ENCODE results near the gene UPP2.

UPP2 gene

DNA sequence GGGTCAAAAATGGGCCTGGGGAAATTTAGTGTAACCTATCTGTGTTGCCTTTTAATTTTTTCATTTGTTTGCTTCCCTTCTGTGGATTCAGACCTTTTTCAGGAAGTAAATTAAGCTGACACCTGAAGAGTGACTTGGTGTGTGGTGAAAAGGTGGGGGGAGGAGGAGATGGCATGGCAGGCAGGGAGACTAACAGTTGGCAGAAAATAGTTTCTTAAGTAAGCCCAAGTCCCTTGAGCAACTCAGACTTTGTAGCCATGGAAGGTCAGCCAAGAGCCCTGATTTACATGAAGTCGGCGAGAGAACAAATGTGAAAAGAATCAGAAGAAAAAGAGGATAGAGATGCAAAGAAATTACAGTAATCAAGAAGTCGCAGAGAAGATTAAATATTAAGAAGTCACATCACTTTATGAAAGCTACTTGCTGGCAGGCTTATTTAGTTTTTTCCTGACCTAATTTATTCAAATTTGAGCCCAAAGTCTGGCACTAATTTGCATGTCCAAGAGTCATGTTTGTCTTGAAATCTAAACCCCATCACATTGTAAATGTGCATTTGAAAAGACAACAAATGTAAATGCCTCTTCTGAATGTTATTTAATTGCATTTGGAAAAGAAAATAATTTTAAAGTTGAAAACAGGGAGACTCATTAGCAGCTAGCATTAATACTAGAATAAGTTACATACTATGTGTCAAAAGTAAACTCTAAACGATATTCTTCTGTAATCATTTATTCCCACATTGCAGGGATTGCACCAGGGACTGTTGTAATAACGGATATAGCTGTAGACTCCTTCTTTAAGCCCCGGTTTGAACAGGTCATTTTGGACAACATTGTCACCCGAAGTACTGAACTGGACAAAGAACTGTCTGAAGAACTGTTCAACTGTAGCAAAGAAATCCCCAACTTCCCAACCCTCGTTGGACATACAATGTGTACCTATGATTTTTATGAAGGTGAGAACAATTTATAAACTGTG is 19.3 kb downstream of the UPP2 start:
- no peak overlapping the region for H2BK15ac ChIP-seq (replicated peaks; ENCODE audit: low read depth)
- no peaks in the 10 kb centered on the region for H3K36me3 ChIP-seq (ENCODE audit: control insufficient read depth, insufficient read depth, low read length)
- H2BK120ac ChIP-seq (ENCODE audit: low read depth, low read length), result no peak overlapping the region
- H2AK5ac ChIP-seq (ENCODE audit: low read length), result no peak overlapping the region
- no peak overlapping the region for H3K27ac ChIP-seq (ENCODE audit: low read depth, low read length)
- H3K79me2 ChIP-seq (ENCODE audit: control insufficient read depth, insufficient read depth, low read length), result no peaks in the 10 kb centered on the region
- no peak overlapping the region for H3K4ac ChIP-seq (ENCODE audit: low read depth, low read length)
- no peaks in the 10 kb centered on the region for H3K4me1 ChIP-seq (ENCODE audit: control insufficient read depth, low read depth, low read length)
- no CpG with 5 or more reads among the region's 8 CpGs for WGBS (ENCODE audit: extremely low coverage, insufficient coverage, low lambda C conversion rate)
- no peak overlapping the region for H3K4me2 ChIP-seq (ENCODE audit: low read length)
- no peak overlapping the region for H2BK5ac ChIP-seq (ENCODE audit: low read length)
- H3K9ac ChIP-seq (ENCODE audit: low read length), result no peak overlapping the region
- DNase-seq, result no peak
- no peak overlapping the region for H3K4me3 ChIP-seq (ENCODE audit: low read length)
- H3K23ac ChIP-seq (ENCODE audit: low read length), result no peak overlapping the region
- no peaks in the 10 kb centered on the region for H3K79me1 ChIP-seq (ENCODE audit: low read length)
- no peak overlapping the region for H4K5ac ChIP-seq (ENCODE audit: low read length)
- no peak overlapping the region for H3K18ac ChIP-seq (ENCODE audit: low read length)
- H4K8ac ChIP-seq (ENCODE audit: low read depth, low read length), result no peak overlapping the region
- no peak overlapping the region for H3K56ac ChIP-seq (ENCODE audit: low read length)
- no peaks in the 10 kb centered on the region for H3K27me3 ChIP-seq (ENCODE audit: insufficient read depth, low read length, poor library complexity)

DNA sequence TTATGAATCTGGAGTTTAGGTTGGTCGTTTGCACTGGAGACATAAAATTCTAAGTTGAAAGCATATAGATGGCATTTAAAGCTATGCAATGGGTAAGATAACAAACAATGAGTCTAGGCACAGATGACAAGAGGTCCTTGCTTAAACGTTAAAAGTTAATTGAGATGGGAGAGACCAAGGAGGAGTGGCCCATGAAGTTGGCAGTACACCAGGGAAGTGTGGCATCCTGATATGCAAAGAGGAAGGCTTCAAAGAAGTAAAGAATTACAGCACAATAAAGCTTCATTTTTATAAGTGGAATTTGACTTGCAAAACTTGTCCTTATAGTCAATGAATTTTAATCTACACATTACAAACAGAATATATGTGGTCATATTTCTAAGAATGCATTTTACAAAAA is 23.2 kb downstream of the UPP2 start:
- no peak overlapping the region for H3K4me3 ChIP-seq (ENCODE audit: low read length)
- no peaks in the 10 kb centered on the region for H3K79me2 ChIP-seq (ENCODE audit: control insufficient read depth, insufficient read depth, low read length)
- no peaks in the 10 kb centered on the region for H3K36me3 ChIP-seq (ENCODE audit: control insufficient read depth, insufficient read depth, low read length)
- no peak overlapping the region for H3K4ac ChIP-seq (ENCODE audit: low read depth, low read length)
- H3K56ac ChIP-seq (ENCODE audit: low read length), result no peak overlapping the region
- H3K79me1 ChIP-seq (ENCODE audit: low read length), result no peaks in the 10 kb centered on the region
- H3K18ac ChIP-seq (ENCODE audit: low read length), result no peak overlapping the region
- no peak overlapping the region for H2BK5ac ChIP-seq (ENCODE audit: low read length)
- H3K4me2 ChIP-seq (ENCODE audit: low read length), result no peak overlapping the region
- H3K27me3 ChIP-seq (ENCODE audit: insufficient read depth, low read length, poor library complexity), result no peaks in the 10 kb centered on the region
- H3K23ac ChIP-seq (ENCODE audit: low read length), result no peak overlapping the region
- H3K27ac ChIP-seq (ENCODE audit: low read depth, low read length), result no peak overlapping the region
- H4K5ac ChIP-seq (ENCODE audit: low read length), result no peak overlapping the region
- no CpG with 5 or more reads among the region's 2 CpGs for WGBS (ENCODE audit: extremely low coverage, insufficient coverage, low lambda C conversion rate)
- no peaks in the 10 kb centered on the region for H3K4me1 ChIP-seq (ENCODE audit: control insufficient read depth, low read depth, low read length)
- H3K9ac ChIP-seq (ENCODE audit: low read length), result no peak overlapping the region
- H4K8ac ChIP-seq (ENCODE audit: low read depth, low read length), result no peak overlapping the region
- H2AK5ac ChIP-seq (ENCODE audit: low read length), result no peak overlapping the region
- DNase-seq, result no peak
- no peak overlapping the region for H2BK15ac ChIP-seq (replicated peaks; ENCODE audit: low read depth)
- no peak overlapping the region for H2BK120ac ChIP-seq (ENCODE audit: low read depth, low read length)

DNA sequence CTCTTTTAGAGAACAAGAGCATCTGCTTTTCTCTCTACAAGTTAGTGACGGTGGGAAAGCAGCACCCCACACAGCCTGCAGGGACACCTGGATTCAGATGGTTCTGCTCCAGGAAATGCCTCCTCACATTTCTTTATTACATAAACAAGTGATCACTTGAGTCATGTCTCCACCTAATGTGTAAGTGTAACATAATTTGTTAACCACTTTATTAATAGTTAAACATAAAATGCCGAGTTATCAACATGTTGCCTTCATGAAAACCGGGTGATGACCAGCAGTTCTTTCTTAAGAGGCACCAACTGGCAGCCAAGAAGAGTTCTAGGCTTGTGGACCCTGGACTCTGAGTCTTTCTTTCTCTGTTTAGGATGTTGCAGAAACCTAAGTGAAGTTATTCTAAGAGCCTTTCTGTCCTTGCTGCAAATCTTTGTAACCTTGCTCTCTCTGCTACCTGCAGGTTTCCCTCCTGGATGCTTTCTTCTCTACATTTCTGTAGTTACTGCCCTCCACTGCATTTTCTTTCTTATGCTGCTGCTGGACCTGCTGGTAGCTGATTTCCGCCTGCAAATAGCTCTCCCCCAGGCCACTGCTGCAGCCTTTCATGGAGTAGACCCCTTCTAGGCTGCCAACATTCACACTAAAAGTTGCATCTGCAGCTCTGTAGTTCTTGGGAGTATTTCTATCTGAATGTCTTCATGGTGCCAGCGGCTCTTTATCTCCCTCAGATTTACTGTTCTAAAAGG is 24.3 kb downstream of the UPP2 start:
- H3K4ac ChIP-seq (ENCODE audit: low read depth, low read length), result no peak overlapping the region
- no peak for DNase-seq
- H3K79me2 ChIP-seq (ENCODE audit: control insufficient read depth, insufficient read depth, low read length), result no peaks in the 10 kb centered on the region
- no CpG with 5 or more reads among the region's 5 CpGs for WGBS (ENCODE audit: extremely low coverage, insufficient coverage, low lambda C conversion rate)
- no peak overlapping the region for H3K4me2 ChIP-seq (ENCODE audit: low read length)
- H3K36me3 ChIP-seq (ENCODE audit: control insufficient read depth, insufficient read depth, low read length), result no peaks in the 10 kb centered on the region
- no peak overlapping the region for H4K8ac ChIP-seq (ENCODE audit: low read depth, low read length)
- H3K27me3 ChIP-seq (ENCODE audit: insufficient read depth, low read length, poor library complexity), result no peaks in the 10 kb centered on the region
- H3K4me1 ChIP-seq (ENCODE audit: control insufficient read depth, low read depth, low read length), result no peaks in the 10 kb centered on the region
- H2BK15ac ChIP-seq (replicated peaks; ENCODE audit: low read depth), result no peak overlapping the region
- no peak overlapping the region for H3K23ac ChIP-seq (ENCODE audit: low read length)
- no peak overlapping the region for H3K27ac ChIP-seq (ENCODE audit: low read depth, low read length)
- H4K5ac ChIP-seq (ENCODE audit: low read length), result no peak overlapping the region
- no peak overlapping the region for H3K9ac ChIP-seq (ENCODE audit: low read length)
- no peaks in the 10 kb centered on the region for H3K79me1 ChIP-seq (ENCODE audit: low read length)
- no peak overlapping the region for H2BK5ac ChIP-seq (ENCODE audit: low read length)
- H2AK5ac ChIP-seq (ENCODE audit: low read length), result no peak overlapping the region
- no peak overlapping the region for H3K56ac ChIP-seq (ENCODE audit: low read length)
- H3K18ac ChIP-seq (ENCODE audit: low read length), result no peak overlapping the region
- H2BK120ac ChIP-seq (ENCODE audit: low read depth, low read length), result no peak overlapping the region
- H3K4me3 ChIP-seq (ENCODE audit: low read length), result no peak overlapping the region

DNA sequence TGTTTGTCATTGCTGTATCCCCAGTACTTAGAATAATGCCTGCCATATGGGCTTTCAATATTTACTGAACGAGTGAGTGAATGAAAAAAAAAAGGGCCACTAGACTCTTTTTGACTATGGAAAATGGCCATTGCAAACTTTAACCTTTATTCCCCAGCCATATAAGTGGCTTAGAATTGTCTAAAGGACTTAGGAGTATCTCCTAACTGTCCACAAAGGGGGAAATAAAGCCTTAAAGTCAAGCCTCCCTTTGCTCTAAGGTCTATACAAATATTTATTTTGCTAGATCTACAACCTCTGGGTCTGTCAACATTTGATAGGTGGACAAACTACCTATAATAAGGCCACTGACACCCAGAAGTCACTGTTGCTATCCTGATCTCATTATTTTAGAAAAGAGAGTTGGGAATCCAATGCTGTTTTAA is 25.7 kb downstream of the UPP2 start:
- no peaks in the 10 kb centered on the region for H3K36me3 ChIP-seq (ENCODE audit: control insufficient read depth, insufficient read depth, low read length)
- no peak for DNase-seq
- H3K9ac ChIP-seq (ENCODE audit: low read length), result no peak overlapping the region
- no peak overlapping the region for H3K23ac ChIP-seq (ENCODE audit: low read length)
- no peak overlapping the region for H2BK120ac ChIP-seq (ENCODE audit: low read depth, low read length)
- no peak overlapping the region for H3K4ac ChIP-seq (ENCODE audit: low read depth, low read length)
- H3K4me1 ChIP-seq (ENCODE audit: control insufficient read depth, low read depth, low read length), result no peaks in the 10 kb centered on the region
- H3K56ac ChIP-seq (ENCODE audit: low read length), result no peak overlapping the region
- H3K79me1 ChIP-seq (ENCODE audit: low read length), result no peaks in the 10 kb centered on the region
- no peaks in the 10 kb centered on the region for H3K79me2 ChIP-seq (ENCODE audit: control insufficient read depth, insufficient read depth, low read length)
- WGBS (ENCODE audit: extremely low coverage, insufficient coverage, low lambda C conversion rate), result no CpG with 5 or more reads among the region's 1 CpG
- H2BK15ac ChIP-seq (replicated peaks; ENCODE audit: low read depth), result no peak overlapping the region
- no peak overlapping the region for H2BK5ac ChIP-seq (ENCODE audit: low read length)
- H4K5ac ChIP-seq (ENCODE audit: low read length), result no peak overlapping the region
- H3K27ac ChIP-seq (ENCODE audit: low read depth, low read length), result no peak overlapping the region
- H3K4me3 ChIP-seq (ENCODE audit: low read length), result no peak overlapping the region
- H2AK5ac ChIP-seq (ENCODE audit: low read length), result no peak overlapping the region
- no peak overlapping the region for H3K18ac ChIP-seq (ENCODE audit: low read length)
- no peak overlapping the region for H3K4me2 ChIP-seq (ENCODE audit: low read length)
- no peak overlapping the region for H4K8ac ChIP-seq (ENCODE audit: low read depth, low read length)
- H3K27me3 ChIP-seq (ENCODE audit: insufficient read depth, low read length, poor library complexity), result no peaks in the 10 kb centered on the region

GRCh38 chr2:158128168-158128973 is 26.7 kb downstream of the UPP2 start:
- Histone ChIP-seq H3K79me1 (ENCODE audit: low read length) (no peaks in the 10 kb centered on the region), H3K4me1 (ENCODE audit: control insufficient read depth, low read depth, low read length) (no peaks in the 10 kb centered on the region)

More at GRCh38 chr2:158128168-158128973, 26.7 kb downstream of the UPP2 start:
- no peaks in the 10 kb centered on the region for H3K27me3 ChIP-seq (ENCODE audit: insufficient read depth, low read length, poor library complexity)
- no peak overlapping the region for H2BK5ac ChIP-seq (ENCODE audit: low read length)
- H3K4ac ChIP-seq (ENCODE audit: low read depth, low read length), result no peak overlapping the region
- H3K18ac ChIP-seq (ENCODE audit: low read length), result no peak overlapping the region
- no peak overlapping the region for H3K56ac ChIP-seq (ENCODE audit: low read length)
- no peak for DNase-seq
- H2AK5ac ChIP-seq (ENCODE audit: low read length), result no peak overlapping the region
- H2BK15ac ChIP-seq (replicated peaks; ENCODE audit: low read depth), result no peak overlapping the region
- no peak overlapping the region for H4K5ac ChIP-seq (ENCODE audit: low read length)
- H3K79me2 ChIP-seq (ENCODE audit: control insufficient read depth, insufficient read depth, low read length), result no peaks in the 10 kb centered on the region
- no peak overlapping the region for H3K9ac ChIP-seq (ENCODE audit: low read length)
- no peaks in the 10 kb centered on the region for H3K36me3 ChIP-seq (ENCODE audit: control insufficient read depth, insufficient read depth, low read length)
- no peak overlapping the region for H2BK120ac ChIP-seq (ENCODE audit: low read depth, low read length)
- H3K4me3 ChIP-seq (ENCODE audit: low read length), result no peak overlapping the region
- no peak overlapping the region for H3K4me2 ChIP-seq (ENCODE audit: low read length)
- H3K23ac ChIP-seq (ENCODE audit: low read length), result no peak overlapping the region
- no peak overlapping the region for H3K27ac ChIP-seq (ENCODE audit: low read depth, low read length)
- H4K8ac ChIP-seq (ENCODE audit: low read depth, low read length), result no peak overlapping the region
- WGBS (ENCODE audit: extremely low coverage, insufficient coverage, low lambda C conversion rate), result no CpG with 5 or more reads among the region's 2 CpGs

Data from mesendoderm (in vitro differentiated cells).